Stimulated activated naive CD4-positive, alpha-beta T cell treated with Interleukin-2 at 50 U/mL for 16 hours (primary cell): ENCODE measurements around the gene PRKCA.

Experiments used
- DNase-seq: peaks from one replicate; lab custom pipeline; 2025; lab: John Stamatoyannopoulos, UW

PRKCA gene

DNA sequence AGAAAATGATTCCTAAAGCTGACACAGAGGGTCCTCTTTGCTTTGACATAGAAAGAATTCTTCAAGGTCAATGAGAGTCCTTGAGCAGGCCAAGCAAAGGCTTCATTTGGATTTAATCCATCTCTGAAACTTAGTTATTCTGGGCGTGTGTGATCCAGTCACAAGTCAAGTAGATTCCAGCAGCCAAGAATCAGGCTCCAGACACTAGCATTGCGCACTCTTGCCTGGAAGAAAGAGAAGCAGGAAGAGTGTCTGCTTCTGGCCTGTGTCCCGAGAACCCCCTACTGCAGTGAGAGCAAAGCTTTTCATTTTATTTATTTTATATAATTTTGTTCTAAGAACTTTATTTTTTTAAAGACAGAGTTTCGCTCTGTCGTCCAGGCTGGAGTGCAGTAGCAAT lies 444.3 kb downstream of the PRKCA start:
- DNase-seq: no peak

DNA sequence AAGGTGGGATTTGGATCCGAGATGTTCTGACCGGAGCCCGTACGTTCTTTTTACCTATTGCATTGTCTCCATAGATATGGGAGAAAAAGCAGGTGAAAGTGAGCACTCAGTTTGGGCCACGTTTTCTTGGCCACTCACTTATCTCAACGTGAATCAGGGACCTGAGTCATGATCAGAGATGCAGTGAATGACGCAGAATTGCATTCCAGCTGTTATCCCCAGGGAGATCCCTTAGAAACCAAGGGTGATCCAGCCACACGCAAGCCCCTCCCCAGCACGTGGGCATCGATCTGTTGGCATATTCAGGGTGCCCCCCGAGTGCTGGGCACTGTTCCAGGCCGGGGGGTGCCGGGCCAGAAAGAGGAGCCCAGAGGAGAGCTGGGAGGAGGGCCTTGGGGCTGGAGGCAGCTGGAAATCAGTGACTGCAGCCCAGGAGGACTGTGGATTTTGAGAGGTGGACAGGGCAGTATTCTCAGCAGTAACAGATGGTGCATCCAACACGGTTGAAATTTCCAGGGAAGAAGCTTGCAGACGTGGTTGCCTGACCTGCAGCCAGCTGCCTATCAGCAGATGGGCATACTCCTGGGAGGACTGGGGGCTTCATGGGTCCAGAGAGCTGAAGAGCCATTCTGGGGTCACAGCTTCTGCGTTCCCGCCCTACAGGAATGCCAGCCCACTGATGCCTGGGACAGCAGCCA lies 445.3 kb downstream of the PRKCA start:
- DNase-seq: no peak

DNA sequence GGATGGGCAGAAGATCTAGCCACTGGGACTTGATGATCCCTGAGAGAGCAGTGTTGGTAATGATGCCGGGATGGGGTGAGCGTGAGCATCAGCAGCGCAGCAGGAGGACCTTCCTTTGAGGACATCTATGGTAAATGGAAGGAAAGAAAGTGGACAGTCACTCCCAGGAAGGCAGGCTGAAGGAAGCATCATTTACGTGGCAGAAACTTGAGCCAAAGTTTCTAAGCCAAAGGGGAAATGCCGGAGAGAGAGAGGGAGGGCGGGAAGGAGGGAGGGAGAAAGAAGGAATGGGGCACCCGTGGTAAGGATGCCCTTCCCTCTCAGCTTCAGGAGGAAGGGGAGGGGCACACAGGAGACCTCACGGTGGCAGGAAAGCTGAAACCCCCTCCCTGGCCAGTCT lies 446.2 kb downstream of the PRKCA start:
- DNase-seq: no peak

DNA sequence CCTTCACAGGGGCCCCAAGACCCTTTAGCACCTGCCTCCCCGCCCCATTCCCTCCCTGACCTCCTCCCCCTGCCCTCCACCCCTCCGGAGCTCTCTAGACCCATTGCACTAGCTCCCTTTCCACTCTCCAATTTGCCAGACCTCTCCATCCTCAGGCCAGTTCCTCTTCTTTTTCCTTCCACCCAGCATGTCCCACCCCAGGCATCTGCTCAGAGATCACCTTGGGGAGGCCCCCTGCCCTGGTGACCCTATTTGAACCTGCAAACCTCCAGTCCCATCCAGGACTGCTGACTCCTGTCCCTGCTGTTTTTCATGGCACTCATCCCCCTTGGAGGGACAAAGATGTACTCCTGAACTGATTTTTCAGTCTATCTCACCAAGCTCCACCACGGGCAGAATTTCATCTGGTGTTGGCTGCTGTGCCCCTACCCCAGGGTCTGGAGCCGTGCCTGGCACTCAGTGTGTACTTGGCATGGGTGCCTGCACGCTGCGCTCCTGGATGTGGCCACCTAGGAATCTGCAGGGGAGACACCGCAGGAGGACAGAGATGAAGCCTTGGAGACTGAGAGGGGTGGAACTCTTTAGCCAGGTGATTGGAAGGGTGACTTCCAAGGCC lies 446.9 kb downstream of the PRKCA start:
- DNase-seq: no peak

DNA sequence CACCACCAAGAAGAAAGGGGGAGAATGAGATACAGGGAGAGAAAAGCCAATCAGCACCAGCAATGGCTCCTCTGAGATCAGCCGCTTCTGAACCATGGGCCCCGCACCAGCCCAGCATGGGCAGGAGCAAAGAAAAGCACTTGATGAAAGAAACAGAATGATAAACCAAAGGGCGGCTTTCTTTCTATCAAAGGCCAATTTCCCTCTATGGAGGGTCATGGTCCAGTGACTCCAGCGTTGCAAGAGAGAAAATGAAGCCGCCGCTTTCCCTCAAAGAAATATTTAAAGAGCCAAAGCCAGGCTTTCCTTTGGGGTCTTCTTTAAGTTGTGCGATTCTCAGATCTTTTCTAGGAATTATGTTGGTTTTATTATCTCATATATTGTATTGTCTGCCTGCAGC lies 447.7 kb downstream of the PRKCA start:
- no peak for DNase-seq

DNA sequence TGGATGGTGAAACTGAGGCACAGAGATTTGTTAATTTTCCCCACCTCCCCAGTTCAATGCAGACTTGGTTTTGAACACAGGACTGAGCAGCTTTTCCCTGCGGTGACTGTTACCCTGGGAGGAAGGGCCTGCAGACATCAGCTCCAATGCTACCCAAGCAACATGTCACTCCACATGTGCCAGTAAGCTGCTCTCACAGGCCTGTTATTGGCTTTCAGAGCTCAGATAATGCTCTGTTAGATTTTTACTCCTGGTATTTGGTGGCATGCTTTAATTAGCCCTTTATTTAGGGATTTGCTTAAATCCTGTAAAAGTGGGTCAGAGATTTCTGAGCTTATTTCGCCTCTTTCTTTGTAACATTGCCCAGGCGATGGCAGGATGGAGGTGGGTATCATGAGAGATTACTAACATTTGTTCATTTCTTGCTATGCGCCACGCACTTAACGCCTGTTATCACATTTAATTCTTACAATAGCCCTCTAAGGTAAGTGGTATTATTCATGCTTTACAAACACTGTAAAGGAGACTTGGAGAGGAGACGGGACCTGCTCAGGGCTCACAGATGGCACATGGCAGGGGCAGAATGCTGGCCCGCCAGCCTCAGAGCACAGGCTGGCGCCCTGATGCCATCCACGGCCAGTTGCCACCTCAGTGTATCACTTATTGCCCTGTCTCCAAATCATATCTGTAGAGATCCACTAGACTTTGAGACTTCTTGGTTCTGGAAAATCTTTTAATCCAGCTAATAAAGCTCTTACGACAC lies 448.5 kb downstream of the PRKCA start:
- DNase-seq: no peak

DNA sequence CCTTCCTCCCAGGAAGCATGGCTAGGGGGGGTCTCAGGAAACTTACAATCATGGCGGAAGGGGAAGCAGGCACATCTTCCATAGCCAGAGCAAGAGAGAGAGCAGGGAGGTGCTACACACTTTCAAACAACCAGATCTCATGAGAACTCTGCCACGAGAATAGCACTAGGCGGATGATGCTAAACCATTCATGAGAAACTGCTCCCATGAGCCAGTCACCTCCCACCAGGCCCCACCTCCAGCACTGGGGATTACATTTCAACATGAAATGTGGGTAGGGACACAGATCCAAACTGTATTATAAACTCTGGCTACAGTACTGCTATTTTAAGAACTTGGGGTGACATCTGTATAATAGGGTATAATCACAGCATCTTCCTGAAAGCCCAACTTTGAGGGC lies 449.4 kb downstream of the PRKCA start:
- no peak for DNase-seq

DNA sequence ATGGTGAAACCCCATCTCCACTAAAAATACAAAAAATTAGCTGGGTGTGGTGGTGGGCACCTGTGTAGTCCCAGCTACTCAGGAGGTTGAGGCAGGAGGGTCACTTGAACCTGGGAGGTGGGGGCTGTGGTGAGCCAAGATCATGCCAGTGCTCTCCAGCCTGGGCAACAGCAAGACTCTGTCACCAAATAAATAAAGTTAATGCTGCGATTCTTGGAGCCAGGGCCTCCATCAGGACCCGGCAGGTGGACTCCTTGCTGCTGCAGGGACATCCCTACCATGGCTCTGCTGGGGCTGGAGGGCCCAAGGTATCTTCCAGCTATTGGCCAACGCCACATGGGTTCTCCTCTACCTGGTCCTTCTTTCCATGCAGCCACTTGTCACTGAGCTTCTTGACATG lies 450.0 kb downstream of the PRKCA start:
- no peak for DNase-seq

DNA sequence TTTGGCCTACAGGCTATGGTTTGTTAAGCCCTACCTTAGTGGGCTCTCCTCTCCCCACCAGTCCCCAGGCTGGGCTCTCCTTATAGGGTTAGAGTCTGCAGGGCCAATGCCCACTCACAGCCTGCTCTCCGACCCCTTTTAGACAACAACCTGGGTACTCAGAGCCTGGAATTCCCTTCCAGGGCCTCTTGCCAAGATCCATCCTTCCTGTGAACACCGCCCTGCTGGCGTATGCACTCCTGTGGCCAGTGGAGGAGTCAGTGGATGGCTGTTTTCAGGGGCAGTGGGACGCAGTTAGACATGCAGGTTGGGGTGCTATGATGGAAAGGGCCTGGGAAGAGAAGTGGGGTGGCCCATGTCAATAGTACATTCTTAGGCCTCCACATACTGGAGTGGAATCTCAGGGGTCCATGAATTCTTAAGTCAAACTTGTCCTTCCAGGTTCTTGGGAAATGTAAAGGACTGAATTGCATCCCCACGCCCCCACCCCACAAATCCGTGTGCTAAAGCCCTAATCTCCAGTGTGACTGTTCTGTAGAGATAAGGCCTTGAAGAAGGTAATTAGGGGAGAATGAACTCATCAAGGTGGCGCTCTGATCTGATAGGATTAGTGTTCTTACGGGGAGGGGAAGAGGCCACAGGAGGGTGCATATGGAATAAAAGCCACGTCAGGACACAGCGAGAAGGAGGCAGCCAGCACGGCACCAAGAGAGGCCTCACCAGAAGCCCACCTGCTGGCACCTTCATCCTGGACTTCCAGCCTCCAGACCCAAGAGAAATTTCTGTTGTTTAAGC lies 450.9 kb downstream of the PRKCA start:
- no peak for DNase-seq

DNA sequence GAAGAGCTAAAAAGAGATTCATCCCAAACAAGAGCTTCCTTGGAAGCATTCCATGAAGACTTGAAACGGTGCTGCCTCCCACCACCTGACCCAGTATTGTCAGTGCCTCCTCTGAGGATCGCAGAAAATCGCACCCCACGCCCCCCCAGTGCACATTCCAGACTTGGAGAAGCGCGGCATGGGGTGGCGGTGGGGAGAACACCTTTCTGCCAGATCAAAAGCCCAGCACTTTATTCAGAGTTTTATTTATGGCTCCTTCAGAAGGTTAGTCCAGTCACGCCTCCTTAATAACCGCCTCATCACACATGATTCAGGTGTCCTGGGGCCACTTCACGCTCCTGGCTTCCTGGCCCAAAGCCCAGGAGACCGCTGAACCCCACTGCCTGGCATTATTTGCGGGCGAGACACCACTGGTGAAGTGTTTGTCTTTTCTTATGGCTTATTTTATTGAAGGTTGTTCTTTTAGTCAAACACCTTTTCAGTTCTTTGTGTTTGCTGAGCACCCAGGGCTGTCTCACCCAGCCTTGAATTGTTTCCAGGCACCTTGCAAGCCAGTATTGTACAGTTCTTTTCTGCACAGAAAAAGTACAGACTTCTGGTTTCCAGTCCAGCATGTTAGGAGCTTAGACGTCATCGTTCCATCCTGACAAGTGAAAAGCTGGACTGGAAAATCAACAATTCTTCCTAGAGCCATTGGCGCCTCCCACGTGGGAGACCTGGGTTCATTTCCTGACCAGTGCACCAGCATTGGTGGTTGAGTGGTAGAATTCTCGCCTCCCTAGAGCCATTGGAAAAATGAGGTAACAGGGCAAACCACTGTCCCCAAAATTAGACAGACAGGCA lies 452.9 kb downstream of the PRKCA start:
- no peak for DNase-seq

DNA sequence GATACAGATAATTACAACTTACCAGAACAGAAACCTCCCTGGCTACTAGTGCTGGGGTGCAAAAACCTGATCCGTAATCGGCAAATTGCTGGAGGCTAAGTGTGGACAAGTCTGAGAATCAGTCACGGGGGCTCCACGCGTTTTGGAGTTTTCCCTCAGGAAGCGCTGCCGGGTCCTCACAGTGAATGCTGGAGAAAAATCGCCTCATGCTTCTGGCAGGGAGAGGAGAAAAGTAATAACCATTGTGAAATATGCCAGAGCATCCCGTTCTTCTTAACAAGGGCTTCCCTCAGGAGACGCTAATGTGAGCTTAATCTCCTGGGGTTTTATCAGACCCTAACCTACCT lies 453.5 kb downstream of the PRKCA start:
- DNase-seq: no peak

DNA sequence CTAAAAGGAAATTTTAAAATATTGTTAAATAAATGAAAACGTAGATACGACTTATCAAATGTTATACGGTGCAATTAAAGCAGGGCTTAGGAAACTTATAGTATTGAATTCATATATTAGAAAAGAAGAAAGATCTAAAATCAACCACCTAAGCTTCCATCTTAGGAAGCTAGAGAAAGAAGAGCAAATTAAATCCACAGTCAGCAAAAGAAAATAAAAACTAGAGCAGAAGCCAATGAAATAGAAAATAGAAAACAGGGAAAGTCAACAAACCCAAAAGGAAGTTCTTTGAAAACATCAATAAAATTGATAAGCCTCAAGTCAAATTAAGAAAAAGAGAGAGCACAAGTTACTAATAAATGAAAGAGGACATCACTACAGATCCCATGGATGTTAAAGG lies 457.9 kb downstream of the PRKCA start:
- no peak for DNase-seq

DNA sequence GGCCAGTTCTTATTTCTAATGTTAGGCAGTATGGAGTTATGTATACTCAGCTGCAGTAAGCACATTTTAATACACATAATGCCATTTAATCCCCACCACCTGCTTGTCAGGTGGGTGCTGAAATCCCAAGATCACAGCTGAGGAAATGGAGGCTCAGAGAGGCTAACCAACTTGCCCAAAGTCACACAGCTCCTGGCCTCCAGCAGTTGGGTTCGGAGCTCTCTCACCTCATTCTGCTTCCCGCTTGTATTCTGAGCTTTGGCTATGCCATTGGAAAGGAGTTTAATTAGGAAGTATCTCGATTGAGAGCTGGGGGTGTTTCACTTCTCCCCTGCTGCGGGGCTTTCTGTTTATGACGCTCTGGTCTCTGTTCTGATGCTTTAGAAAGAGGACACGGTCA lies 459.9 kb downstream of the PRKCA start:
- no peak for DNase-seq

DNA sequence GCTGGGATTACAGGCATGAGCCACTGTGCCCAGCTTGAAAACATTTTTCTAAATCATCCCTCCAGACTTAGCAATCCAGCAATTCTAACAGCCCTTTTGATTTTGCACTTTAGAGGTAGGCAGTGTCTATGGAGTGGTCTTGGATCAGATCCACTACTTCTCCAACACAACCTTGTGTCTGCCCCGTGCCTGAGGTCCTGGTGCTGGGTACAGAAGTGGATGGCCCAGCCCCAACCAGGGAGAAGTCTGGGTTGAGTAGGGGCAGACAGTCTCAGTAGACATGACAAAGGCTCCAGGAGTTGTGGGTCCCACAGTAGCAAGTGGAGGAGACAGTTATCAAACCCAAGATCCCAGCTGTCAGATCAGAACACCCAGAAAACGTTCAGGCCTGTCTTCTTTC lies 460.6 kb downstream of the PRKCA start:
- DNase-seq: no peak

DNA sequence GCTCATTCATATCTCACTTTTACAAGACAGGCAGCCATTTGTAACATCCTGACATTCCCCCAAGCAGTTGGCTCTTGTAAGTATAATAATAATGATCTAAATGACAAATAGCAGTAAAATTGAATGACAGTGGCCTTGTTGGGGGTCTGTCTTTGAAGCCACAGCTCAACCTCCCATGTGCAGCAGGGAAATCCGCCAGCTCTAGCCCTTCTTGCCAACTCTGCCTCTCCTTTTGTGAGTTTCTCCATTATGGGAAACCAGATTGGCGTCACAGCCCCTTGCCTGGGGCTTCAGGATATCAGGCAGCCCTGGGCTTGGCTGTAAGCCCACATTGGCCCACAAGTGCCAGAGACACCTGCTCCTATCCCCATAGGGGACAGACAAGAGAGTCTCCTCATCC lies 462.1 kb downstream of the PRKCA start:
- DNase-seq: no peak

DNA sequence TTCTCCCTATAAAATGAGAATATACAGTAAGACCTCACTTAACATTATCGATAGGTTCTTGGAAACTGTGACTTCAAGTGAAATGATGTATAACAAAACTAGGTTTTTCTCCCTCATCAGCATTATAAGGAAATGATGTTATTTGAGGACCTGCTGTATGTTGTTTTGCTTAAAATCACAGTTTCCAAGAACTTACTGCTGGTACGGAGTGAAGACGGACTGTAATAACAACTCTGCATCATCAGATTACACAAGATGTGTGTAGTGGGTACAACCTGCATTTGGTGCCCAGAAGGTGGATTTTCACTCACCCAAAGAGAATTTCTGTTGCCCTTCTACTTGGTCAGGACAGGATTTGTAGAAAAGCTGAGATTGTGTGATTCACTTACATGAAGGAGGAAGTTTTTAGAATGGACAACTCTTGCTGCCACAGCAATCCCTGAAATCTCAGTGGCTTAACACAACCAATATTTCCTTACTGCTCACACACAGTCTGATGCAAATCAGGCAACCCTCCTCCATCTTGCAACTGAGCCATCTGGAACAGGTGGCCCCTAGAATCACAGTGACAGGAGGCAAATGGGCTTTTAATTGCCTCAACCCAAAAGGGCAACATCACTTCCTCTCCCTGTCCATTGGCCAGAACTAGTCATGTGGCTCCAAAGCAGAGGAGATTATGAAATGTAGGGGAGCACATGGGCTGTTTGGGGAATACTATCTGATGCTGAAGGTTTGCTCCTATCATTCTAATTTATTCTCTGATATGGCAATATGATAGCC lies 464.9 kb downstream of the PRKCA start:
- no peak for DNase-seq

DNA sequence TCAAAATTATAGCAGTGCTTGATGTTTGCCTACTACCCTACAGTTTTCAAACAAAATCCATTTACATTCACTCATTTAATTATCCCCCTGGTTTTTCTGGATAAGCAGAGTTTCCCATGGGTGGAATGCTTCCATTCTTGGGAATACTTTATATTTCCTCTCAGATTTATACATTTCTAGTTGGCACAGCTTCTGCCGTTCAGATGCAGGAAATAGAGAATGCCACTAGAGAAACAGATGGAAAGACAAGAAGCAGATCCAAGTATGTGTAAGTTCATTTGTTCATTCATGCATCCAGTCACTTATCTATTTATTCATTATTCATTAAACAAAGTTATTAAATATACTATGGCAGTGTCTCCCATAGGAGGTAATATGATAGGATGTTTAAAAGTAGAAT lies 467.5 kb downstream of the PRKCA start:
- DNase-seq: no peak

DNA sequence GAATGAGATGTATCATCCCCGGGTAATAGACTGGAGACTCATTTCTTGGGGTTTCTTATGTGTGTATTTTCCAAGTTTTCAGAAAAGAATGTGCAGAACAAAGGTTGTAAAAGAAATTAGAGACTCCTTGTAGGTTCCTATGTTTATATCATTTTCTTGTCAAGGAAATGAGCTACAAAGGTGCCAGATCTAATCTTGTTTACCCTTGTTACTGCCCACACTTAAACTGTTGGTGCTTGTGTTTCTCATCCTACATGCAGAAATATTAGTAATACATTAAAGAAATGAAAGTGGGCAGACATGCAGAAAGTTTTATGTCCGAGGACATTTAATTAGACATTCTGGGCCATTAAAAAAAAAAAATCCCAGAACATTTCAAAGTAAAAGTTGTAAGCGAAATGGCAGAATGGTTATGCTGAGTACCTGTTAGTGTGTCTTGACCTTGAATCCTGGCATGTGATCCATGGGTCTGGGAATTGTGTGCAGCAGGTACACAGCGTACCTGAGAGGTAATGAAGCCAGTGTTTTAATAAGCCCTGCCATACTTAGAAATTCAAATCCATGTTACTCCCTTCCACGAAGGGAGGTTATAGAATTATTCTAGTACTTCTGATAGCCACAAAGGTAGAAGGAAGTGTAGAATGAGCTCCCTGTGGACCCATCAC lies 469.9 kb downstream of the PRKCA start:
- no peak for DNase-seq

DNA sequence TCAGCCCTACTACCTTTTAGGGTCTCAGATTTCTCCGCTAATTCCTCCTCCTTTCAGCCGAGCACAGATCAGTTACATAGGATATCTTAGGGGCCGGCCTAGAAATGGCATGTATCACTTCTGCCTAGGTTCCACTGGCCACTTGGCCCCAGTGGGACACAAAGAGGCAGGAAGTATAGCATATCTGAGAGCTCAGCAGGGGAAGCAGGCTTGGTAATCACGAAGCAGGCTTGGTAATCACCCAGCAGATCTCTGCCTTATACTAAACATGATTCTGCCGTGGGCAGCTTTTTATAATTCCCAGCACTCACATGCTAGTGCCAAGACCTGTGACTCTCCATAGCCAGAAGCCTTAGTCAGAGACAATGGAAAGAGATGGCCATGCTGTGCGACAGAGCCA lies 472.9 kb downstream of the PRKCA start:
- no peak for DNase-seq

DNA sequence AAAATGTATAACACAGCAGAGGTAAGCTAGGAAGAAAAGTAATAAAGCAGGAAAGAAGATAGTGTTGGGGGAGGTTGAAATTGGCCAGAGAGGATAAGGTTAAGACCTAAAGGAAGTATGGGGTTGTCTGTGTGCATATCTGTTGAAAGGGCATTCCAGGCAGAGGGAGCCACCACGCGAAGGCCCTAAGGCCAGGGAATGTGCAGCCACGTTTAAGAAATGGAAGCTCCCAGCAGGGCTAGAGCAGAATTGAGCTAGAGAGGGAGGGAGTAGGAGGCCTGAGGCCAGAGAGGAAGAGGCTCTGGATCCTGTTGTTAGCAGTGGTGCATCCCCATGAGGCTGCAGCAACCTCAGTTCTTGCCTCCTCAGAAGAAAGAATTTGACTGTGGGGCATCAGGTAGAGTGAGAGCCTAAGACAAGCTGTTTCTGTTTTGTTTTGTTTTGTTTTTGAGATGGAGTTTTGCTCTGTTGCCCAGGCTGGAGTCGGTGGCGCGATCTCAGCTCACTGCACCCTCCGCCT lies 473.5 kb downstream of the PRKCA start:
- DNase-seq: no peak
